ENCODE results near the gene AUH.

DNA sequence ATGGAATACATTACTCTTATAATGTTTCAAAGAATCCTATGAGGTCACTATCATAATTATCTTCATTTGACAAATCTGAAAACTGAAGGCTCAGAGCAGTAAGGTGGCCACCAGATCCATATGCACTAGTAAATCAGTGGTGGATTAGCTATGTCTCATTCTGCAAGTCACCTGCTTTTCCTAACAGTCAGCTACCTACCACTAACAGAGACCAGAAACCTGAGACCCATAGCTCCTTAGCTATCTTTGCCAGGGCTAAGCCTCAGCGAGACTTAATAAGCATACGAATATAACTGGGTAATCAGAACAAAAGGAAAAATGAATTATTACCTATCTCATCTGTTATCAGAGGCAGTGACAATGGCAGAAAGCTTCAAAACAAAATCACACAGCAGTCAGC lies 118.7 kb downstream of the AUH start:
- TF ChIP-seq CTCF (IDR thresholded peaks at IDR 0.05) (no peak), POLR2A (IDR thresholded peaks at IDR 0.05) (no peak), EP300 (IDR thresholded peaks at IDR 0.05) (no peak)
